ENCODE data around the gene PRKCQ.
"Not testable (repeated sequence)": the region's sequence is repeated elsewhere in the genome, so short reads cannot be mapped to it uniquely, and the experiment has no call there.

PRKCQ gene

GRCh38 chr10:6380478-6380877 lies 199.6 kb downstream of the PRKCQ start:
- not testable (repeated sequence) for DNase-seq

- no peak for DNase-seq
Observed at GRCh38 chr10:6379015-6379776, 200.9 kb downstream of the PRKCQ start.
